Measurements from ENCODE around the gene PF4V1.

Gene PF4V1

GRCh38 chr4:73831569-73831968, 21.5 kb upstream of the PF4V1 start:
- Histone ChIP-seq H3K4me1 (ENCODE audit: low read length) (no peaks in the 10 kb centered on the region), H3K9me3 (replicated peaks; ENCODE audit: insufficient read depth, low read length) (no peaks in the 10 kb centered on the region), H3K36me3 (replicated peaks; ENCODE audit: insufficient read depth, low read length) (no peaks in the 10 kb centered on the region), H3K9ac (ENCODE audit: low read length) (no peak overlapping the region), H3K9me2 (replicated peaks; ENCODE audit: insufficient read depth, low read length) (no peaks in the 10 kb centered on the region), H3K79me2 (ENCODE audit: low read length) (no peaks in the 10 kb centered on the region), H3K27ac (ENCODE audit: low read length) (no peak overlapping the region), H3K4me2 (ENCODE audit: low read depth, low read length) (no peak overlapping the region), H3K27me3 (replicated peaks; ENCODE audit: insufficient read depth, low read length) (no peaks in the 10 kb centered on the region), H2AFZ (ENCODE audit: low read length) (no peak overlapping the region), H3K4me3 (ENCODE audit: low read length) (no peak overlapping the region), H4K20me1 (ENCODE audit: insufficient read depth, low read length) (no peaks in the 10 kb centered on the region), H3F3A (ENCODE audit: insufficient read depth, low read length) (no peaks in the 10 kb centered on the region)
- TF ChIP-seq EZH2 (optimal IDR thresholded peaks at IDR 0.05; ENCODE audit: low read depth, low read length) (no peak), EZH2phosphoT487 (IDR thresholded peaks at IDR 0.05; ENCODE audit: low read length) (no peak), CTCF (IDR thresholded peaks at IDR 0.05; ENCODE audit: low read length) (no peak)
- no peak for DNase-seq

GRCh38 chr4:73832651-73833237, 20.4 kb upstream of the PF4V1 start:
- Histone ChIP-seq H3K9me3 (replicated peaks; ENCODE audit: insufficient read depth, low read length) (no peaks in the 10 kb centered on the region), H2AFZ (ENCODE audit: low read length) (no peak overlapping the region), H3K36me3 (replicated peaks; ENCODE audit: insufficient read depth, low read length) (no peaks in the 10 kb centered on the region), H3K4me2 (ENCODE audit: low read depth, low read length) (no peak overlapping the region), H3K9me2 (replicated peaks; ENCODE audit: insufficient read depth, low read length) (no peaks in the 10 kb centered on the region), H3K4me3 (ENCODE audit: low read length) (no peak overlapping the region), H3K4me1 (ENCODE audit: low read length) (no peaks in the 10 kb centered on the region), H3K9ac (ENCODE audit: low read length) (no peak overlapping the region), H3F3A (ENCODE audit: insufficient read depth, low read length) (no peaks in the 10 kb centered on the region), H3K79me2 (ENCODE audit: low read length) (no peaks in the 10 kb centered on the region), H4K20me1 (ENCODE audit: insufficient read depth, low read length) (no peaks in the 10 kb centered on the region), H3K27ac (ENCODE audit: low read length) (no peak overlapping the region), H3K27me3 (replicated peaks; ENCODE audit: insufficient read depth, low read length) (no peaks in the 10 kb centered on the region)
- no peak for DNase-seq
- TF ChIP-seq EZH2phosphoT487 (IDR thresholded peaks at IDR 0.05; ENCODE audit: low read length) (no peak), EZH2 (optimal IDR thresholded peaks at IDR 0.05; ENCODE audit: low read depth, low read length) (no peak)

- no peak within 1 kb of the TSS for H3K27ac ChIP-seq (ENCODE audit: low read length)
- no peaks in the 10 kb centered on the region for H3K36me3 ChIP-seq (replicated peaks; ENCODE audit: insufficient read depth, low read length)
- no peak within 1 kb of the TSS for H3K4me3 ChIP-seq (ENCODE audit: low read length)
- no peaks in the 10 kb centered on the region for H4K20me1 ChIP-seq (ENCODE audit: insufficient read depth, low read length)
- no peaks in the 10 kb centered on the region for H3K79me2 ChIP-seq (ENCODE audit: low read length)
- DNase-seq, result no peak
- no peaks in the 10 kb centered on the region for H3K27me3 ChIP-seq (replicated peaks; ENCODE audit: insufficient read depth, low read length)
- no peaks in the 10 kb centered on the region for H3K9me2 ChIP-seq (replicated peaks; ENCODE audit: insufficient read depth, low read length)
- no peak within 1 kb of the TSS for H3K9ac ChIP-seq (ENCODE audit: low read length)
- H2AFZ ChIP-seq (ENCODE audit: low read length), result 0 out of 2 replicates have a peak within 1 kb of the TSS, but pooled peaks have one; percentile 17
- TF ChIP-seq EZH2phosphoT487 (IDR thresholded peaks at IDR 0.05; ENCODE audit: low read length) (no peak), EZH2 (optimal IDR thresholded peaks at IDR 0.05; ENCODE audit: low read depth, low read length) (no peak), CTCF (IDR thresholded peaks at IDR 0.05; ENCODE audit: low read length) (no peak)
- no peaks in the 10 kb centered on the region for H3K9me3 ChIP-seq (replicated peaks; ENCODE audit: insufficient read depth, low read length)
- H3K4me1 ChIP-seq (ENCODE audit: low read length), result no peaks in the 10 kb centered on the region
- no peaks in the 10 kb centered on the region for H3F3A ChIP-seq (ENCODE audit: insufficient read depth, low read length)
- H3K4me2 ChIP-seq (ENCODE audit: low read depth, low read length), result no peak within 1 kb of the TSS
Measured at GRCh38 chr4:73836373-73837279, 16.5 kb upstream of the PF4V1 start, which contains the start of gene CXCL6. Gene CXCL6 (plus strand): TSS chr4:73836678. CDS start chr4:73836751, 73 bp downstream.

All from MM.1S (cell line).